ENCODE data around the gene HIF3A. TPM values are rescaled to one million over a fixed set of nuclear protein-coding genes. Genes with fewer than 3 reads are reported as not detected.
"Not testable (repeated sequence)": the region's sequence is repeated elsewhere in the genome, so short reads cannot be mapped to it uniquely, and the experiment has no call there.

Gene HIF3A
- total RNA-seq, 2 experiments from 2014 or later = not detected

DNA sequence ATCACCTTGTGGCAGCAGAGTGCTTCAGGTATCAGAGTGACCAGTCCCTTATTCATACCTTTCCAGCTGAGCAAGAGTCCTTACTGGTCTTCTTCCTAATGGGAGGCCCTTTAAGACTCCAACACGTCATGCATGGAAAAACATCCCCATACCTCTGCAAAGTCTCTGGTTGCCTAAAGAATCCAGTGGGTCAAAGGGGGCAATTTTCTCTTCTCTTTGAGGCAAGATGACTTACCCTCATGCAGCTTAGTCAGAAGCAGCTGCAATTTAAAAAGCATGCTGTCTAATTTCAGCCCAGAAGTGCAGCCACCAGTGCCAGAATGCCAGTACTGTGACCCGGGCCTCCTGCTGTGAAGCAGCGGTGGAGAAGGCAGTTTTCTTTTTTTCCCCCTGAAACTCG lies 68.7 kb downstream of the HIF3A start:
- Mint-ChIP-seq H3K36me3 (peaks cover 14% of the 10 kb centered on the region), H3K27ac (no peak overlapping the region), H3K9me3 (ENCODE audit: low read depth) (no peaks in the 10 kb centered on the region), H3K4me1 (peaks cover 34% of the 10 kb centered on the region), H3K27me3 (no peaks in the 10 kb centered on the region), H3K4me3 (no peak overlapping the region)
- CTCF ChIA-PET = interaction anchor here (0.8 kb wide), 1 partner anchor 19 kb away, joined by 4 read pairs; the partner anchor contains the start of gene PPP5C
- DNase-seq = no peak
- no peak for ATAC-seq

DNA sequence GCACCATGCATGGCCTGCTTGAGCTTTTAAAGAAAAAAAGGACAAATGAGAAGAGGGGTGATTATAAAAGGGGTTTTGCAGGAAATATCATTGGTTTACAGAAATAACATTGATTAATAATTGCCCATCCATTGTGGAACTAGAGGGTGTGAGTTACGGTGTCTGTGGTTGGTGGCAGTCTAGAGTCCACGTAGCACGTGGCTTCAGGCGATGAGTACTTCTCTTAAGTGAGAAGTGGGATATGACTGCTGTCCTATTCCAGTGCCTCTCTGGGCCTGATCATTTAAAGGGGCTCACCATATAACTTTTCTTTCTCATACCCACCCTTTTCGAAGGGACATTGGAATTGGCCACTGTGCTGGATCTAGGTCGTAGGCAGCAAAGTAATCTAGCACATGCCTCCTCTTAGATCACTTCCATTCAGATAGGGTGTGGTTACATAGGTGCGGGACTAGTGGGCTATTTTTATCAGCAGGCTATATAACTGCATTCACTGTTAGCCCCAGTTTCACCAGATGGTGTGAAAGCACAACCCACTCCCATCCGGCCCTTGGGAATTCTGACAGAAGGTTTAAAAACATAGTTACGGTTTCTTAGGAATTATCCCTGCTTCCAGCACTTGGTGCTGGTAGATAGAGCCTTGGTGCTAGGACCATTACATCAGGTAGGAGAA lies 69.9 kb downstream of the HIF3A start:
- Mint-ChIP-seq H3K4me1 (peaks cover 37% of the 10 kb centered on the region), H3K27me3 (no peaks in the 10 kb centered on the region), H3K9me3 (ENCODE audit: low read depth) (no peaks in the 10 kb centered on the region), H3K4me3 (no peak overlapping the region), H3K36me3 (peaks cover 10% of the 10 kb centered on the region), H3K27ac (no peak overlapping the region)
- no peak for DNase-seq
- ATAC-seq = no peak
- CTCF ChIA-PET = no interaction called here

GRCh38 chr19:46367426-46367825 lies 70.6 kb downstream of the HIF3A start:
- Mint-ChIP-seq H3K4me3 (no peak overlapping the region), H3K36me3 (peaks cover 7% of the 10 kb centered on the region), H3K27me3 (no peaks in the 10 kb centered on the region), H3K4me1 (peaks cover 37% of the 10 kb centered on the region), H3K9me3 (ENCODE audit: low read depth) (no peaks in the 10 kb centered on the region), H3K27ac (no peak overlapping the region)
- DNase-seq (no peak), ATAC-seq (no peak)
- CTCF ChIA-PET = no interaction called here

- DNase-seq (no peak), ATAC-seq (no peak)
- Mint-ChIP-seq H3K27ac (no peak overlapping the region), H3K36me3 (peaks cover 7% of the 10 kb centered on the region), H3K9me3 (ENCODE audit: low read depth) (no peaks in the 10 kb centered on the region), H3K4me1 (peaks cover 37% of the 10 kb centered on the region), H3K27me3 (no peaks in the 10 kb centered on the region), H3K4me3 (no peak overlapping the region)
- CTCF ChIA-PET = interaction anchor here (1.2 kb wide), 1 partner anchor 10 kb away, joined by 3 read pairs; no protein-coding TSS in a partner anchor
Observed at GRCh38 chr19:46368116-46368515, 71.3 kb downstream of the HIF3A start.

GRCh38 chr19:46369817-46370216 lies 73.0 kb downstream of the HIF3A start:
- Mint-ChIP-seq H3K27ac (no peak overlapping the region), H3K27me3 (no peaks in the 10 kb centered on the region), H3K4me1 (peaks cover 32% of the 10 kb centered on the region), H3K4me3 (no peak overlapping the region), H3K36me3 (peaks cover 2% of the 10 kb centered on the region), H3K9me3 (ENCODE audit: low read depth) (no peaks in the 10 kb centered on the region)
- CTCF ChIA-PET = interaction anchor here (0.6 to 1.2 kb wide), 3 partner anchors 18 to 118 kb away, joined by 3 to 5 read pairs (median 3); no protein-coding TSS in a partner anchor
- no peak for ATAC-seq
- DNase-seq = no peak

GRCh38 chr19:46371371-46371901 lies 74.6 kb downstream of the HIF3A start:
- Mint-ChIP-seq H3K36me3 (peaks cover 9% of the 10 kb centered on the region), H3K4me3 (no peak overlapping the region), H3K27ac (peak overlapping the region; percentile 74), H3K9me3 (ENCODE audit: low read depth) (no peaks in the 10 kb centered on the region), H3K4me1 (peaks cover 27% of the 10 kb centered on the region), H3K27me3 (no peaks in the 10 kb centered on the region)
- DNase-seq = peak; percentile 62
- CTCF ChIA-PET = interaction anchor here (0.6 to 1.9 kb wide), 5 partner anchors 24 to 159 kb away, joined by 3 to 11 read pairs (median 3); partner anchors contain the start of gene PPP5C
- ATAC-seq = peak; percentile 68

- peaks cover 23% of the 10 kb centered on the region for H3K36me3 Mint-ChIP-seq
- DNase-seq (no peak), ATAC-seq (no peak)
- H3K9me3 Mint-ChIP-seq (ENCODE audit: low read depth) = no peaks in the 10 kb centered on the region
- no peak overlapping the region for H3K4me3 Mint-ChIP-seq
- H3K4me1 Mint-ChIP-seq = peaks cover 22% of the 10 kb centered on the region
- H3K27me3 Mint-ChIP-seq = no peaks in the 10 kb centered on the region
- CTCF ChIA-PET = interaction anchor here (1.4 to 1.9 kb wide), 3 partner anchors 22 to 141 kb away, joined by 3 to 11 read pairs (median 9); partner anchors contain the start of gene PPP5C
- H3K27ac Mint-ChIP-seq = no peak overlapping the region
Observed at GRCh38 chr19:46372901-46373490, 76.2 kb downstream of the HIF3A start.

DNA sequence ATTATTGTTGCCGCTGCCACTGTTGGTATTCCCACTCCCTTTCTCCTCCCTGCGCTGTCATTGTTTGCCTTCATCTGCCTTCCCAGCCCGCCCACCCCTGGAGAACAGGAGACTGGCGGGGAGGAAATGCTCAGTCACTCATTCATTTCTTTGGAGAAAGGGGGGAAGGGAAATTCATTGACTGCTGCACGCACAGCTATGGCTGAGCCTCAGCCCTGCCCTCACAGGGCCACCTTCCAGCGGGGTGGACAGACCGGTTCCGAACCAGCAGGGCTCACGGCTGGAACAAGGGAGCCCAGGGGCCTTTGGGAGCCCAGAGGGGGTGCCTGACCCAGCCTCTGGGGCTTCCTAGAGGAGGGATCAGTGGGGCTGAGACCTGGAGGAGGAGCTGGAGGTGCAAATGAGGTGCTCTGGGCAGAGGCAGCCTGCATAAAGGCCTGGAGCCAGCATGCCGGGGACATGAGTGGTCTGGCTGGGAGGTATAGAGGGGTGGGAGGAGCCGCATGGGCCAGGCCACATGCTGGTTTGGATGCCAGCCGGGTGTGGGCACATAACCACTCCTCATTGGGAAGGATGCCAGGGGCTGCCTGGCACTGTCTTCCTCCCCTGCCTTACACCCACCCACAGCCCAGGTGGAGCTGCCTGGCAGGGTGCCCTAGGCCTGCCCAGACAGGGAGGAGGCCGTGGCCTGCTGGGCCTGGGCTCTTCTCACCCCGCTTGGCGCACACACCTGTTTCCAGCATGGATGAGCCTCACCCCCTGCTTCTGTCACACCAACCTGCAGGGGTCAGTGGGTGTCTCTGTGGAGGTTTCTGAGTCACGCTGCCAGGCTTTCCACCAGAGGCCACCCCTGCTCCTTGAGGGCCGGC lies 76.9 kb downstream of the HIF3A start:
- H3K36me3 Mint-ChIP-seq = peaks cover 26% of the 10 kb centered on the region
- CTCF ChIA-PET = no interaction called here
- H3K4me3 Mint-ChIP-seq = no peak overlapping the region
- DNase-seq (peak; percentile 22), ATAC-seq (no peak)
- H3K9me3 Mint-ChIP-seq (ENCODE audit: low read depth) = no peaks in the 10 kb centered on the region
- no peak overlapping the region for H3K27ac Mint-ChIP-seq
- no peaks in the 10 kb centered on the region for H3K27me3 Mint-ChIP-seq
- peaks cover 21% of the 10 kb centered on the region for H3K4me1 Mint-ChIP-seq

DNA sequence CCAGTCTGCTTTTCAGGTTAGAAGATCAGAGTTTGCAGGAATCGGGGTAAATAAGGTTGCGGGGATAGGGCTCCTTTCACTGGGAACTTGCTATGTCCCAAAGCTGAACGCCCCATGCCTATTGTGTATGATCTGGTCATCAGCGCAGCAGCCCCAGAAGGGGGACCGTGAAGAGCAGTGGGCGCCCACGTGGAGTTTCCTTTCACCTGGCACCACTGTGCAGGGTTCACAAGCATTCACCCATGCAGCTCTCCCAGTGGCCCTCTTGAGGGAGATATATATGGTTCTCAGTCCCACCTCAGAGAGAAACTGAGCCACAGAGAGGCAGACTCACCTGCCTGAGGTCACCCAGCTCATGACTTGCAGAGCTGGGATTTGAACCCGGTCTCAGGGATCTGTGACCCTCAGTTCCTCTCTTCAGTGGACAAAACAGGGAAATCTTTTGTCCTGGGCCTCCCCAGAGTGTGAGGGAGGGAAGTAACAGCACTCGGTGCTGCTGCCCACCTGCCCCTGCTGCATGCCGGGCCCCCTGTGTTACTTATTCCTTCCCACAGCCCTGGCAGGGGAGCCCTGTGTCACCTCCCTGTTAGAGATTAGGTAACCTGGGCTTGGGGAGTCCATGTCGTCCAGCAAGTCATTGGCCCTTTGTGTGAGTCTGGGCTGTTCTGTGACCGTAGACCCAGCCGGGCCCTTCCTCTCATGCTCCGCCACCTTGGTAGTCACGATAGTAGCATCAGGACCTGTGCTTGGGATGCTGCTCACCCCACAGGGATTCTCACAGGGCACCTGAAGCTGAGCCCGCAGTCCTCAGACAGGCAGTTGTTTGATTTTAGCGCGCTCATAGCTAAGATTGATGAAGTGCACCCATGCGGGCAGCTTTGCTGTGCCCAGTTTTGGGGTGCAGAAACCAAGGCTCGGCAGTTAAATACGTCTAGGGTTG lies 78.0 kb downstream of the HIF3A start:
- Mint-ChIP-seq H3K4me3 (no peak overlapping the region), H3K36me3 (peaks cover 28% of the 10 kb centered on the region), H3K27me3 (no peaks in the 10 kb centered on the region), H3K27ac (no peak overlapping the region), H3K4me1 (peaks cover 18% of the 10 kb centered on the region), H3K9me3 (ENCODE audit: low read depth) (no peaks in the 10 kb centered on the region)
- ATAC-seq = no peak
- CTCF ChIA-PET = no interaction called here
- DNase-seq = peak; percentile 19

GRCh38 chr19:46375476-46376067 lies 78.7 kb downstream of the HIF3A start:
- H3K27me3 Mint-ChIP-seq; H3K4me3 Mint-ChIP-seq; ATAC-seq; H3K9me3 Mint-ChIP-seq (ENCODE audit: low read depth); H3K27ac Mint-ChIP-seq; CTCF ChIA-PET; DNase-seq: not testable (repeated sequence)
- Mint-ChIP-seq H3K4me1 (peaks cover 15% of the 10 kb centered on the region), H3K36me3 (peaks cover 32% of the 10 kb centered on the region)

- no peaks in the 10 kb centered on the region for H3K27me3 Mint-ChIP-seq
- ATAC-seq (no peak), DNase-seq (no peak)
- peaks cover 39% of the 10 kb centered on the region for H3K36me3 Mint-ChIP-seq
- H3K4me1 Mint-ChIP-seq = peaks cover 8% of the 10 kb centered on the region
- no peak overlapping the region for H3K4me3 Mint-ChIP-seq
- CTCF ChIA-PET = interaction anchor here (1.5 kb wide), 1 partner anchor 27 kb away, joined by 4 read pairs; no protein-coding TSS in a partner anchor
- H3K27ac Mint-ChIP-seq = no peak overlapping the region
- H3K9me3 Mint-ChIP-seq (ENCODE audit: low read depth) = no peaks in the 10 kb centered on the region
Observed at GRCh38 chr19:46376241-46377153, 79.7 kb downstream of the HIF3A start.
